Lower leg skin (tissue), 3 donors: ENCODE data around the gene NCAM1.

Source experiments
- POLR2A ChIP-seq, 2 donors: fragments of 450-650 bp; IDR thresholded peaks; one replicate each; pipeline ENCODE4 v1.6.1; 2016 to 2017; ENCODE audit warnings: antibody characterized with exemption in 2 of 2, mild to moderate bottlenecking in 1 of 2, moderate library complexity in 1 of 2
- TF ChIP-seq, protein P1 (sequence below), 3 donors: fragments of 450-650 bp; IDR thresholded peaks; one replicate each; pipeline ENCODE4 v1.5.1; 2016; ENCODE audit warnings: antibody characterized with exemption in 3 of 3, mild to moderate bottlenecking in 3 of 3, moderate library complexity in 2 of 3

DNA sequence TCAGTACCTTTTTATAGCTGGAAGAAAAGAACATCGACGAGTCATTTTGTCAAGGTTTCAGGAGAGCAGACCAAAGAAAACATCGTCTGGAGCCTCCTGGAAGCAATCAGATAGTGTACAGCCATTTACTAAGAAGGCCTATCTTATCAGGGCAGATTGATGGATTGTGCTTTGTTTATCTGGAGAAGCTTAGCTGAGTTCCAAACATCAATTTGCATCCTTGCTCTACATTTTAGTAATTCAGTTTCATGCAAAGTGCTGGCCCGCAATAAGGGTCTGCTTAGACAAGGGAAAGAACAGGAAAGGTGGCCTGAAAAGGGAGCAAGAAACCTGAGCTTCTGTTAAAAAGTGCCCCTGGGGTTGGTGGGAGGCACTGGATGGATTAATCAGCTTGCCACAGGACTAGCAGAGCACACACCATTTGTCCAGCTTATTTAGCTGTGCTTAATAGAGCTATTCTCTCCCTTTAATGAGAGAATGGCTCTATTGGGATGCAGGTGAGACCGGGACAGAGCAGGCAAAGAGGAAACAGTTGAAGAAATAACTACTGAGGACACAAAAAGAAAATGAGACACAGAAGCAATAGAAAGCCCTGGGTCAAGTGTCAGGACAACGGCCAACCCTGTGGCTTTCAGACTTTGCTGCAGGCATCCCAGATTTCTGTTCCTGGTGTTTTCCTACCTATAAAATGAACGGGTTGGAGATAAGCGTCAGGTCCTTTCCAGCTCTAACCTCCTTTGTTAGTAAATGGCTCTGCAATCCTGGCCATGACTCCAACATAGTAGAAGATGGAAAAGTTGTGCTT is 231.1 kb downstream of the NCAM1 start:
- TF ChIP-seq, protein P1, sequence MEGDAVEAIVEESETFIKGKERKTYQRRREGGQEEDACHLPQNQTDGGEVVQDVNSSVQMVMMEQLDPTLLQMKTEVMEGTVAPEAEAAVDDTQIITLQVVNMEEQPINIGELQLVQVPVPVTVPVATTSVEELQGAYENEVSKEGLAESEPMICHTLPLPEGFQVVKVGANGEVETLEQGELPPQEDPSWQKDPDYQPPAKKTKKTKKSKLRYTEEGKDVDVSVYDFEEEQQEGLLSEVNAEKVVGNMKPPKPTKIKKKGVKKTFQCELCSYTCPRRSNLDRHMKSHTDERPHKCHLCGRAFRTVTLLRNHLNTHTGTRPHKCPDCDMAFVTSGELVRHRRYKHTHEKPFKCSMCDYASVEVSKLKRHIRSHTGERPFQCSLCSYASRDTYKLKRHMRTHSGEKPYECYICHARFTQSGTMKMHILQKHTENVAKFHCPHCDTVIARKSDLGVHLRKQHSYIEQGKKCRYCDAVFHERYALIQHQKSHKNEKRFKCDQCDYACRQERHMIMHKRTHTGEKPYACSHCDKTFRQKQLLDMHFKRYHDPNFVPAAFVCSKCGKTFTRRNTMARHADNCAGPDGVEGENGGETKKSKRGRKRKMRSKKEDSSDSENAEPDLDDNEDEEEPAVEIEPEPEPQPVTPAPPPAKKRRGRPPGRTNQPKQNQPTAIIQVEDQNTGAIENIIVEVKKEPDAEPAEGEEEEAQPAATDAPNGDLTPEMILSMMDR (IDR thresholded peaks at IDR 0.05), result no peak
- TF ChIP-seq POLR2A (IDR thresholded peaks at IDR 0.05), result no peak
